Measurements from ENCODE around the gene TDRD10. TPM values are rescaled to one million over a fixed set of nuclear protein-coding genes. Genes with fewer than 3 reads are reported as not detected.

TDRD10 gene
- total RNA-seq = not detected in 2 replicates

DNA sequence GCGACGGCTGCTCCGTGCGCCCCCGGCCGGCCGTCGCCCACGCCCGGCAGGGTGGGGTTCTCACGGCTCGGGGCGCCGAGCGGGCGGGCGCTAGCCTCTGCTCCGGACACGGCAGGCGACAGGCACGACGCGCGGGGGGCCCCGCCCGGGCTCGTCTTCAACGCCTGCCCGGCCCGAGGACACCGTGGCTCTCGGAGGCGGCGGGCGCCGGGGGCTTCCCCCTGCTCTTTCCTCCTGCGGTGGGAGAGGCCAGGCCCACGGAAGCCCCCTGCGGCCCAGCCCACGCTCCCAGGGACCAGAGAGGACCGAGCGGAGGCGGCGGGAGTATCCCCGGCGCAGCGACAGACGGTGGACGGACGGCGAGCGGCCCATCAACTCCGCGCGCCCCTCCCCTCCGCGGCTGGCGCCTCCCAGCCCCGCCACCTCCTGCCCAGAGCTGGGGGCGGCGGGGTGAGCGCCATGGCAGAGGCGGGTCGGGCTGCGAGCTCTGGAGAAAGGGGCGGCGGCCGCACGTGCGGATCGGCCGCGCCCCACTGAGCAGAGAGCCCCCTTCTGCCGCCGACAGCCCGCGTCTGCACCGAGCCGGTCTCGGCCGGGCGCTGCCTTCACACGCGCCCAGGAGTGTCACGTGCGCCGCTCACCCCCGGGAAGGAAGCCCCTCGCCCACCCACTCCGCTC lies at the start of gene TDRD10, which contains the start of gene SHE:
TDRD10 (plus strand) TSS at position 154 of the 678 bp plus-strand sequence. CDS start 4,685 bp downstream, outside the sequence.
SHE (minus strand) TSS at position 347 of the 678 bp plus-strand sequence. CDS start 386 bp downstream, outside the sequence.
- peak within 1 kb of the TSS; percentile 33 for H3K4me3 ChIP-seq (ENCODE audit: low read depth, low read length)
- TF ChIP-seq, protein P1, sequence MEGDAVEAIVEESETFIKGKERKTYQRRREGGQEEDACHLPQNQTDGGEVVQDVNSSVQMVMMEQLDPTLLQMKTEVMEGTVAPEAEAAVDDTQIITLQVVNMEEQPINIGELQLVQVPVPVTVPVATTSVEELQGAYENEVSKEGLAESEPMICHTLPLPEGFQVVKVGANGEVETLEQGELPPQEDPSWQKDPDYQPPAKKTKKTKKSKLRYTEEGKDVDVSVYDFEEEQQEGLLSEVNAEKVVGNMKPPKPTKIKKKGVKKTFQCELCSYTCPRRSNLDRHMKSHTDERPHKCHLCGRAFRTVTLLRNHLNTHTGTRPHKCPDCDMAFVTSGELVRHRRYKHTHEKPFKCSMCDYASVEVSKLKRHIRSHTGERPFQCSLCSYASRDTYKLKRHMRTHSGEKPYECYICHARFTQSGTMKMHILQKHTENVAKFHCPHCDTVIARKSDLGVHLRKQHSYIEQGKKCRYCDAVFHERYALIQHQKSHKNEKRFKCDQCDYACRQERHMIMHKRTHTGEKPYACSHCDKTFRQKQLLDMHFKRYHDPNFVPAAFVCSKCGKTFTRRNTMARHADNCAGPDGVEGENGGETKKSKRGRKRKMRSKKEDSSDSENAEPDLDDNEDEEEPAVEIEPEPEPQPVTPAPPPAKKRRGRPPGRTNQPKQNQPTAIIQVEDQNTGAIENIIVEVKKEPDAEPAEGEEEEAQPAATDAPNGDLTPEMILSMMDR (conservative IDR thresholded peaks at IDR 0.05; ENCODE audit: low read depth, low read length) = no peak
- no peak for DNase-seq (ENCODE audit: low read depth)

DNA sequence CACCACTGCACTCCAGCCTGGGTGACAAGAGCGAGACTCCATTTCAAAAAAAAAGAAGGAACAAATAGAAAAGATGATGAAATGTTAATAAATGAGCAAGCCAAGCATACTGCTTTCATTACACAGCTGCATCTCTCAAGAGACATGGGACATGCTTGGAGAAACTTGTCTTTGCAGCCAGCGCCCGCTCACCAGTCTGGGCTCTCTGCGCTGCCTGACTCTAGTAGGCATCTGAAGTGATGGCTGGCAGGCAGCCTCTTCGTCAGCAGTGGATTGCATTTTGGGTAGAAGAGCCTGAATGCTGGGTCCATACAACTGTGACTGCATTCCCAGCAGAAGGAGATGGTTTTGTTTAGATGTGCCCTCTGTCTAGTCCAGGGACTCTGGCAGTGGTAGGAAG lies 48.9 kb upstream of the TDRD10 start:
- no peak for DNase-seq (ENCODE audit: low read depth)
- TF ChIP-seq, protein P1 (conservative IDR thresholded peaks at IDR 0.05; ENCODE audit: low read depth, low read length) = no peak

DNA sequence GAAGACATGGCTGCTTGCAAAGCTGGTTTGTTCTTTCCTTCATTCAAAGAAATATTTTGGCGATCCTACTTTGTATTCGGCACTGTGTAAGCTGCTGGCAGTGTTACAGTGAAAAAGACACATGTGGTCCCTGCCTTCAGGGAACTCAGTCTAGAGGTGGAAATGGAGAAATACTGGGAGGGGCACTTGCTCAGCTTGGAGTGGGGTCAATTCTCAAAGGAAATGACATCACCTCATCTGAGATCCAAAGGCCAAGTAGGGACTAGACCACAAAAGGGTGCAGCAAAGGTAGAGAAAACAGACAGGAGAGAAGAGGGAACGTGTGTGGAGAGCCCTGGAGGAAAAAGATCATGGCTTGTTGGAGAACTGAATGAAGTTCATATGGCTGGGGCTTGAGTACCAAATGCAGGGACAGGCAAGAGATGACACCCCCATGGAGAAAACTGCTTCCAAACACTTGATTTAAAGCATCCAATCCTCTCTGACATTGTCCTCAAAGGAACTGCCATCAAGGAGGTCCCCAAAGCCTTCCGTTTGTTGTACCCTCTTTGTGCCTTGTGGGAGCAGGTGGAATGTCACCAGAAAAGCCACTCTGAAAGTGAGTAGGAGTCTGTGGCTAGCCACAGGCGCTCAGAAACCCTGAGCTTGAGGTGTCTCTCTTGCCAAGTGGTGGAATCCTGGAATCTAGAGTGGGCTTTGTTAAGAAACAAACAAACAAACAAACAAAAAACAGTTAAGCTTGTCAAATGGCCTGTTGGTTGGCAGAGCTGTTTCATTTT lies 48.3 kb upstream of the TDRD10 start:
- no peak for DNase-seq (ENCODE audit: low read depth)
- TF ChIP-seq, protein P1 (conservative IDR thresholded peaks at IDR 0.05; ENCODE audit: low read depth, low read length) = no peak
- H3K4me3 ChIP-seq (ENCODE audit: low read depth, low read length) = no peak overlapping the region

More for the DNA sequence above, 48.9 kb upstream of the TDRD10 start:
- H3K4me3 ChIP-seq (ENCODE audit: low read depth, low read length) = no peak overlapping the region

DNA sequence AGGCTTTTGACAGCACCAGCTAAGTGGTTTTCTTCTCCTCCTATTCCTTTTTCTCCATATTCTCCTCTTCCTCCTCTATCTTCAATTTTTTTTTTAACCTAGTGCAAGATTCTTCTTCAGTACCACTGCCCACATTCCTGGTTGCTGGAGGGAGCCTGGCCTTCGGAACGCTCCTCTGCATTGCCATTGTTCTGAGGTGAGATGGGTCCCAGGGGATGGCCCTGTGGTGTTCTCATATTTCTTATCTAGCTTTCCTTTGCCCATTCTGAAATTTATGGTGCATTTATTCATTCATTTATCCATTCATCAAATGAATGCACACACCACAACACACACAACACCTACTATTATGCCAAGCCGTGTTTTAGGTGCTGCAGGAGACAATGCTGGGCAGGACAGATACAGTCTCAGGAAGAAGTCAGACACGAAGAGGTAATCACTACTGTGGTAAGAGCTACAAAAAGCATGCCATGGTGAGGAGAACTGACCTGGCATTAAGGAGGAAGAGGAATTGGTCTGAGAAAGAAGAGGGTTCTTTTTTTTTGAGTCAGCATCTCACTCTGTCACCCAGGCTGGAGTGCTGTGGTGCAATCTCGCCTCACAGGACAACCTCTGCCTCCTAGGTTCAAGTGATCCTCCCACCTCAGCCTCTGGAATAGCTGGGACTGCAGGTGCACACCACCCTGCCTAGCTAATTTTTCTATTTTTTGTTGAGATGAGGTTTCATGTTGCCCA lies 47.5 kb upstream of the TDRD10 start:
- TF ChIP-seq, protein P1 (conservative IDR thresholded peaks at IDR 0.05; ENCODE audit: low read depth, low read length) = no peak
- no peak overlapping the region for H3K4me3 ChIP-seq (ENCODE audit: low read depth, low read length)
- DNase-seq (ENCODE audit: low read depth) = no peak

GRCh38 chr1:154456631-154457030 lies 45.4 kb upstream of the TDRD10 start:
- no peak for DNase-seq (ENCODE audit: low read depth)

GRCh38 chr1:154459080-154459479 lies 42.9 kb upstream of the TDRD10 start:
- no peak overlapping the region for H3K4me3 ChIP-seq (ENCODE audit: low read depth, low read length)
- no peak for DNase-seq (ENCODE audit: low read depth)
- TF ChIP-seq, protein P1 (conservative IDR thresholded peaks at IDR 0.05; ENCODE audit: low read depth, low read length) = no peak

More at GRCh38 chr1:154456631-154457030, 45.4 kb upstream of the TDRD10 start:
- TF ChIP-seq, protein P1 (conservative IDR thresholded peaks at IDR 0.05; ENCODE audit: low read depth, low read length) = no peak
- H3K4me3 ChIP-seq (ENCODE audit: low read depth, low read length) = no peak overlapping the region

Measured in epithelial cell of proximal tubule (primary cell).